Measurements from ENCODE around the gene ZNF516. TPM values are rescaled to one million over a fixed set of nuclear protein-coding genes. Genes with fewer than 3 reads are reported as not detected.

The ZNF516 gene
- total RNA-seq, 6 experiments from 2014 or later, result 10.2 to 16.0 (median 13.7) TPM

DNA sequence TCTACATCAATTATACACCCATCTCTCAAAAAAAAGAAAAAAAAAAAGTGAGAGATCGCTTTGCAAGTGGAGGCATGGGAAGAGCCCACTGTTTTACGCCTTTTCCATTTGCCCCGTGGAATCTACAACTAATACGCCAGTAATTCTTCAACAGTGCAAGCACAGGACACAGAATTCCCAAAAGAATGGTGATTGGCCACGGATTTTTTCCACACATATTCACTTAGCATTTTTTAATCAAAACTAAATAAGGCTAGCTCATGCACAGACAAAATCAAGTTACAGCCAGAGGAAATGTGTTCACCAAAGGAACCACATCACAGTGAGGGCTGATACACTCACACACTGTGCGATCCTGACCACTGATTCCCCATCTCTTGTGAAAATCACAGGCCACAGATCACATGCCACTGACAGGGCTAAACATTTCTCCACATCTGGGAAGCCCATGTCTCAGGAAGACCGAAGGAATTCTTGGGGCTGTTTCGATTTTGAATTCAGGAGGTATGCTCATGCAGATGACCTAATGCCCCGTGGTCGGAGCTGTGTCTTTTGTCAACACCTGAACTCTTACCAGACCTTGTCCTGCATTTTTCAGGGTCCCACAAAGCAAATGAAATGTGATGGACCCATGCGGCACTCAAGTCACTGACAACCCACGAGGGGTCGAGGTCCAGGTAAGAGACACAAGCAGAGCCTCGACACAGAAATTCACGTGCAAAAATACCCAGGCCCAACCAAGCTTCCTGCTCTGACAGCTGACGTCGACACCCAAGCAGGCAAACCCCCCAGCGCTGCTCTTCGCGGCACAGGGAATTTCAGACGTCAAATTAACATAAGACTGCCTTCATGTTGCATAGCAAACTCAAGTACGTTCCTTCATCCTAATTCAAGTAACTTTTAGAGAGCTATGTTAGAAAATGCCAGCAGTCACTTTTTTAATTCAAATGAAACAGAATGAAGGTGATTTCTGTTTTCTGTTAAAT lies 69.6 kb downstream of the ZNF516 start:
- no peaks in the 10 kb centered on the region for H3K27me3 ChIP-seq
- no peak for ATAC-seq
- no peaks in the 10 kb centered on the region for H3K9me3 ChIP-seq
- H3K36me3 ChIP-seq, result no peaks in the 10 kb centered on the region
- no peak for DNase-seq
- TF ChIP-seq, protein P1, sequence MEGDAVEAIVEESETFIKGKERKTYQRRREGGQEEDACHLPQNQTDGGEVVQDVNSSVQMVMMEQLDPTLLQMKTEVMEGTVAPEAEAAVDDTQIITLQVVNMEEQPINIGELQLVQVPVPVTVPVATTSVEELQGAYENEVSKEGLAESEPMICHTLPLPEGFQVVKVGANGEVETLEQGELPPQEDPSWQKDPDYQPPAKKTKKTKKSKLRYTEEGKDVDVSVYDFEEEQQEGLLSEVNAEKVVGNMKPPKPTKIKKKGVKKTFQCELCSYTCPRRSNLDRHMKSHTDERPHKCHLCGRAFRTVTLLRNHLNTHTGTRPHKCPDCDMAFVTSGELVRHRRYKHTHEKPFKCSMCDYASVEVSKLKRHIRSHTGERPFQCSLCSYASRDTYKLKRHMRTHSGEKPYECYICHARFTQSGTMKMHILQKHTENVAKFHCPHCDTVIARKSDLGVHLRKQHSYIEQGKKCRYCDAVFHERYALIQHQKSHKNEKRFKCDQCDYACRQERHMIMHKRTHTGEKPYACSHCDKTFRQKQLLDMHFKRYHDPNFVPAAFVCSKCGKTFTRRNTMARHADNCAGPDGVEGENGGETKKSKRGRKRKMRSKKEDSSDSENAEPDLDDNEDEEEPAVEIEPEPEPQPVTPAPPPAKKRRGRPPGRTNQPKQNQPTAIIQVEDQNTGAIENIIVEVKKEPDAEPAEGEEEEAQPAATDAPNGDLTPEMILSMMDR (IDR thresholded peaks at IDR 0.05), result no peak
- H3K4me1 ChIP-seq, result no peaks in the 10 kb centered on the region
- H3K27ac ChIP-seq, result no peak overlapping the region
- intact Hi-C loops (cut with DNase I), result no loop called here
- 67% methylated on average over 20 of the region's 22 CpGs for WGBS (ENCODE audit: insufficient coverage, low coverage, low lambda C conversion rate, missing lambda C conversion rate)
- no peak overlapping the region for H3K4me3 ChIP-seq

DNA sequence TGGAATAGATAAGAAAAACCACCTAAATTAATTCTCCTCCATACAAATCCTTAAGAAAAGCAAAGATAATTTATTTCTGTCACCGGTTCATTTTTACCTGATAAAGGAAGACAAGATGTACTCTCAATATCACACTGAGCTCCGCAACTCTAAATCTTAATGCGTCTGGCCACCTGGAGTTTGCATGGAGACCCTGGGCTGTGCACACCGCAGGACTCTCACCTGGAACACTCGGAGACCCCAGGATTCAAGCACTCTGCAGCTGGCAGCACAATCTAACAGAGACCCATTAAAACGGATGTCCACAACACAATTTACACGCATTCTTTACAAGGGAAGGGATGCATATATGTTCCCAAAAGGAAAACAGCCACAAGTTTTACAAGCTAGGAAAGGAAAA lies 72.2 kb downstream of the ZNF516 start:
- no peaks in the 10 kb centered on the region for H3K36me3 ChIP-seq
- no peak for DNase-seq
- intact Hi-C loops (cut with DNase I), result no loop called here
- 85% methylated on average over 6 of the region's 7 CpGs for WGBS (ENCODE audit: insufficient coverage, low coverage, low lambda C conversion rate, missing lambda C conversion rate)
- no peak for ATAC-seq
- TF ChIP-seq, protein P1 (IDR thresholded peaks at IDR 0.05), result no peak
- no peak for TF ChIP-seq POLR2A (IDR thresholded peaks at IDR 0.05)
- no peak overlapping the region for H3K27ac ChIP-seq
- no peaks in the 10 kb centered on the region for H3K4me1 ChIP-seq
- H3K4me3 ChIP-seq, result no peak overlapping the region
- H3K9me3 ChIP-seq, result no peaks in the 10 kb centered on the region
- no peaks in the 10 kb centered on the region for H3K27me3 ChIP-seq

DNA sequence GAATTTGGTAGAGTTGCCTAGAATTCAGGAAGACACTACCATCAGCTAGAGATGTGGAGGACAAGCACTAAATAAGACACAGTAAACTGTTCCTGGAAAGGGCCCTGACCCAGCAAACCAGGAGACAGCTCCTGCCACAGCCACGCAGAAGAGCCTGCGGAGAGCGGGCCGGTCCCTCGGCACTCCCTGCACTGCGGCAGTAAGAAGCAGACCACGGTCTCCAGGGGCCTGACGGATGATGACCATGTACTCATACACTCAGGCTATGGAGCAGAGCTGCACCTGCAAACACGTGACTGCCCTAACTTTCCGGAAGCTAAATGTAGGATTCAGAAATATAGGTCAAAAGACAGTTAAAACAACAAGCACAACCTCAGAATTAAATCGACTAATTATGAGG lies 72.9 kb downstream of the ZNF516 start:
- H3K4me1 ChIP-seq, result peaks cover 0 to 4% (median under 1%) of the 10 kb centered on the region in 4 donors
- no peak overlapping the region for H3K27ac ChIP-seq
- DNase-seq, result no peak

DNA sequence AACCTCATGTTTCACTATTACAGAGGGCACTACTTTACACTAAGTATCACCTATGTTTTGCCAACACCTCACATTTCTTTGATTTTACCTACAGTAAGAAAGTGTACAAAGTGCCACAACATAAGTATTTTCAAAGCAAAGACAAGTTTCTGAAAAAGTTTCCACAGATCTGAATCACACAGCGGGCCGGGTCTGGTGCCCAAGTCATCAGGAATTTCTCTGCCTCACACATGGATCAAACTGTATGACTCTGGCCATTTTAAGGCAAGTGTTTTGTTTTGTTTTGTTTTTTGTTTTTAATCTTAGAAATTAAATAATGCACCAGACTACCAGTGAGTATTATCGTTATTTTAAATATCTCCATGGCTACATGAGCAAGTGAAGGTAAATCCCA lies 73.4 kb downstream of the ZNF516 start:
- intact Hi-C loops (cut with DNase I), result no loop called here
- TF ChIP-seq, protein P1 (IDR thresholded peaks at IDR 0.05), result no peak
- TF ChIP-seq POLR2A (IDR thresholded peaks at IDR 0.05), result no peak
- Histone ChIP-seq H3K27me3 (no peaks in the 10 kb centered on the region), H3K4me1 (peaks cover 0 to 9% (median 3%) of the 10 kb centered on the region in 4 donors), H3K4me3 (no peak overlapping the region), H3K9me3 (no peaks in the 10 kb centered on the region), H3K36me3 (no peaks in the 10 kb centered on the region), H3K27ac (no peak overlapping the region)
- no peak for ATAC-seq
- WGBS (ENCODE audit: insufficient coverage, low coverage, low lambda C conversion rate, missing lambda C conversion rate), result 95% methylated on average over 3 of the region's 3 CpGs
- no peak for DNase-seq

More for the DNA sequence above, 72.9 kb downstream of the ZNF516 start:
- TF ChIP-seq, protein P1 (IDR thresholded peaks at IDR 0.05), result no peak
- TF ChIP-seq POLR2A (IDR thresholded peaks at IDR 0.05), result no peak
- intact Hi-C loops (cut with DNase I), result no loop called here
- H3K27me3 ChIP-seq, result no peaks in the 10 kb centered on the region
- 81% methylated on average over 9 of the region's 11 CpGs for WGBS (ENCODE audit: insufficient coverage, low coverage, low lambda C conversion rate, missing lambda C conversion rate)
- no peaks in the 10 kb centered on the region for H3K9me3 ChIP-seq
- no peak for ATAC-seq
- H3K4me3 ChIP-seq, result no peak overlapping the region
- H3K36me3 ChIP-seq, result no peaks in the 10 kb centered on the region
